ENCODE measurements around the gene ARID4A.

DNA sequence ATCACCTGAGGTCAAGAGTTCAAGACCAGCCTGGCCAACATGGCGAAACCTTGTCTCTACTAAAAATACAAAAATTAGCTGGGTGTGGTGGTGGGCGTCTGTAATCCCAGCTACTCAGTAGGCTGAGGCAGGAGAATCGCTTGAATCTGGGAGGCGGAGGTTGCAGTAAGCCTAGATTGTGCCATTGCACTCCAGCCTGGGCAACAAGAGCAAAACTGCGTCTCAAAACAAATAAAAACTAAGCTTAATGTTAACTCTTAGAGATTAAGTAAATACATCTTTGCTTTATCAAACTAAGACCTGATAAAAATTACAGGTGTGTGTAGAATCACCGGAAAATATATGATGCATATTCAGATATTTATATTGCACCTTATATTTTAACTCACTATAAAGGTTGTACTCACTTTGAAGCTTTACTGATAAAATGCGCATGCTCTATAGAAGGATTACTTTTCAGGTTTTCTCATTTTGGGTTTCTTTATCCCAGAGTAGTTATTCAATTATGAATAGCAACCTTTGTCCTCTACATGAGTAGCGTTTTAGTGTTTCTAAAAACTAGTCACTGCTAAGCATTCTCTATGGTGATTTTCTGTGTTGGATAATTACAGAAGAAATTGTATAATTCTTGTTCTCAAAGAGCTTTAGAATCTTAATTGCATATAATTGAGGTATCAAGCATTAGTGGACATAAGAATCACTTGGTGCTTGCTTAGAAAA lies 9.4 kb downstream of the ARID4A start:
- TF ChIP-seq YY1 (IDR thresholded peaks at IDR 0.05; ENCODE audit: insufficient read depth, insufficient read length), result no peak
- TF ChIP-seq ZNF274 (IDR thresholded peaks at IDR 0.05; ENCODE audit: low read depth, low read length), result no peak
- no peak for TF ChIP-seq SUZ12 (IDR thresholded peaks at IDR 0.05; ENCODE audit: extremely low read depth, insufficient read depth, insufficient read length)
